Thoracic aorta (tissue), 2 donors: ENCODE results near the gene PCGF1. TPM values are rescaled to one million over a fixed set of nuclear protein-coding genes. Genes with fewer than 3 reads are reported as not detected.

ENCODE experiments used
- ATAC-seq: fragments of 150-250 bp; one replicate; pipeline ENCODE4 v1.8.0; 2017; ENCODE audit warnings: low read depth; ENCODE audit not compliant: insufficient number of reproducible peaks, low FRiP score
- DNase-seq: peaks from one replicate; pipeline ENCODE4 v3.0.0-alpha.2; 2020; ENCODE audit warnings: low spot score
- H3K27ac ChIP-seq, 2 donors: fragments of 200-600 bp; sonication (generic); 1 replicate in 1 of 2; 2 replicates in 1 of 2; pipeline ENCODE4 v1.5.1; 2016; ENCODE audit warnings: mild to moderate bottlenecking in 2 of 2, moderate library complexity in 2 of 2
- H3K27me3 ChIP-seq: fragments of 200-600 bp; sonication (generic); replicated peaks from 2 replicates; pipeline ENCODE4 v1.6.0; 2016; ENCODE audit warnings: mild to moderate bottlenecking; ENCODE audit not compliant: insufficient read depth
- H3K36me3 ChIP-seq: fragments of 200-600 bp; sonication (generic); one replicate; pipeline ENCODE4 v1.5.1; 2016
- H3K4me1 ChIP-seq, 2 donors: fragments of 200-600 bp; sonication (generic); 1 replicate in 1 of 2; 2 replicates in 1 of 2; pipeline versions ENCODE4 v1.5.1 to v1.6.0; 2016; ENCODE audit warnings: low read depth in 2 of 2, mild to moderate bottlenecking in 1 of 2; ENCODE audit not compliant: control insufficient read depth in 1 of 2
- H3K4me3 ChIP-seq: fragments of 200-600 bp; sonication (generic); 2 replicates; pipeline ENCODE4 v1.5.1; 2016; ENCODE audit warnings: mild to moderate bottlenecking
- H3K9me3 ChIP-seq: fragments of 200-600 bp; sonication (generic); 2 replicates; pipeline ENCODE4 v1.5.1; 2016
- CTCF ChIP-seq: fragments of 200-600 bp; sonication (generic); IDR thresholded peaks from one replicate; pipeline ENCODE4 v1.5.1; 2019; ENCODE audit warnings: antibody characterized with exemption
- total RNA-seq, 2 donors: library from RNA; depleted of rRNA; stranded (reverse); fragments of >200 nt; gene quantifications; one replicate each; pipeline versions ENCODE4 v1.1.0 to v1.2.3, GENCODE V29; 2016

PCGF1 gene
- total RNA-seq, 2 donors from 2014 or later: 7.8 to 8.0 TPM

- no peak for ATAC-seq
- Histone ChIP-seq H3K27me3 (no peaks in the 10 kb centered on the region), H3K9me3 (no peaks in the 10 kb centered on the region), H3K27ac (no peak overlapping the region), H3K36me3 (peaks cover 19% of the 10 kb centered on the region), H3K4me1 (peaks cover 14 to 27% of the 10 kb centered on the region in 2 donors), H3K4me3 (no peak overlapping the region)
- no peak for TF ChIP-seq CTCF
- DNase-seq: no peak
Observed at GRCh38 chr2:74526649-74527230, 19.2 kb upstream of the PCGF1 start.

GRCh38 chr2:74525717-74526648 lies 18.5 kb upstream of the PCGF1 start, which contains the start of gene DQX1:
Gene DQX1 (minus strand): TSS chr2:74526231. CDS start chr2:74525729, 502 bp downstream.
- no peak for DNase-seq

GRCh38 chr2:74524955-74525716 lies 17.6 kb upstream of the PCGF1 start:
- H3K27me3 ChIP-seq: no peaks in the 10 kb centered on the region
- H3K27ac ChIP-seq: no peak overlapping the region
- no peak for DNase-seq
- no peak for ATAC-seq
- no peak overlapping the region for H3K4me3 ChIP-seq
- TF ChIP-seq CTCF: no peak
- H3K36me3 ChIP-seq: peaks cover 19% of the 10 kb centered on the region
- H3K4me1 ChIP-seq: peaks cover 8 to 14% of the 10 kb centered on the region in 2 donors
- H3K9me3 ChIP-seq: no peaks in the 10 kb centered on the region

More at GRCh38 chr2:74525717-74526648, 18.5 kb upstream of the PCGF1 start, which contains the start of gene DQX1:
- TF ChIP-seq CTCF: no peak
- Histone ChIP-seq H3K27me3 (no peaks in the 10 kb centered on the region), H3K27ac (no peak within 1 kb of the TSS), H3K36me3 (peaks cover 19% of the 10 kb centered on the region), H3K9me3 (no peaks in the 10 kb centered on the region), H3K4me1 (peaks cover 11 to 19% of the 10 kb centered on the region in 2 donors), H3K4me3 (no peak within 1 kb of the TSS)
- ATAC-seq: no peak

GRCh38 chr2:74524005-74524404 lies 16.5 kb upstream of the PCGF1 start:
- Histone ChIP-seq H3K36me3 (peaks cover 19% of the 10 kb centered on the region), H3K9me3 (no peaks in the 10 kb centered on the region), H3K4me1 (peaks cover 8 to 13% of the 10 kb centered on the region in 2 donors), H3K27me3 (peaks cover 3% of the 10 kb centered on the region), H3K4me3 (no peak overlapping the region), H3K27ac (no peak overlapping the region)
- no peak for ATAC-seq
- no peak for DNase-seq
- TF ChIP-seq CTCF: no peak
